Activated T-helper 2 cell treated with anti-CD3 and anti-CD28 coated beads, Interferon-gamma antibody, Interleukin-2, Interleukin-4, amounts not matched to agents 10 μg/mL and 5 μg/mL and 100 μg/mL, durations not matched to agents 14 hours and 24 hours and 36 hours (primary cell): ENCODE measurements around the gene RPL38. TPM values are rescaled to one million over a fixed set of nuclear protein-coding genes. Genes with fewer than 3 reads are reported as not detected.

Experiments used
- DNase-seq: peaks from one replicate; pipeline ENCODE4 v3.0.0; 2021; ENCODE audit warnings: low spot score
- H3K27ac Mint-ChIP-seq: one replicate; pipeline ENCODE4 v1.8.0; 2021; ENCODE audit warnings: mixed read lengths
- H3K27me3 Mint-ChIP-seq: one replicate; pipeline ENCODE4 v1.8.0; 2021; ENCODE audit warnings: low read depth, mixed read lengths
- H3K36me3 Mint-ChIP-seq: one replicate; pipeline ENCODE4 v1.8.0; 2021; ENCODE audit warnings: low read depth, mixed read lengths
- H3K4me1 Mint-ChIP-seq: one replicate; pipeline ENCODE4 v1.8.0; 2021; ENCODE audit warnings: low read depth, mixed read lengths
- H3K4me3 Mint-ChIP-seq: one replicate; pipeline ENCODE4 v1.8.0; 2021; ENCODE audit warnings: low read depth, mild to moderate bottlenecking, moderate library complexity, mixed read lengths
- H3K9me3 Mint-ChIP-seq: one replicate; pipeline ENCODE4 v1.8.0; 2021; ENCODE audit warnings: mixed read lengths
- intact Hi-C: fragments of 100-400 bp; cut with micrococcal nuclease; formaldehyde crosslinking; loops from one replicate; pipeline ENCODE4 v1.15.1; 2023
- total RNA-seq: library from RNA; stranded (reverse); gene quantifications from 2 replicates; pipeline ENCODE4 v1.2.3, GENCODE V29; 2022

The RPL38 gene
- total RNA-seq, 1 donor from 2014 or later: 1,338 TPM

DNA sequence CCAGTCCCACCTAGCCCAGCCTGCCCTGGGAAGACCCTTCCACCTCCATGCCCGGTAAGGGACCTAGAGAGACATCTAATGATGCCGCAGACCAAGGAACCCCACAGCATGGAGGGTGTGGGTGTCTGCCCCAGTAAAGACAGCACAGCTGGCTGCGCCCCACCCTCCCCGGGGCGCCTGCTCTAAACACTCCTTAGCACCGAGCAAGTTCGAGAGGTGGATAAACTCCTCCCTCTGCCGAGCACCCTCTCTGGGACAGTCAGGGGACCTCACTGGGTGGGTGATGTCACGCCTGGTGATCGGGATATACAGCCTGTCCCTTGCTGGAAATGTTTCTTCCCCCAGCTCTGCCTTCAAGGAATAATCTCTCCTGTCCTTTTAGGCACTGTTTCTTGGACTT lies 53.8 kb downstream of the RPL38 start:
- Mint-ChIP-seq H3K27ac (no peak overlapping the region), H3K4me1 (no peaks in the 10 kb centered on the region), H3K36me3 (peaks cover 3% of the 10 kb centered on the region), H3K4me3 (no peak overlapping the region), H3K27me3 (no peaks in the 10 kb centered on the region), H3K9me3 (no peaks in the 10 kb centered on the region)
- DNase-seq: no peak
- intact Hi-C loops: no loop called here

DNA sequence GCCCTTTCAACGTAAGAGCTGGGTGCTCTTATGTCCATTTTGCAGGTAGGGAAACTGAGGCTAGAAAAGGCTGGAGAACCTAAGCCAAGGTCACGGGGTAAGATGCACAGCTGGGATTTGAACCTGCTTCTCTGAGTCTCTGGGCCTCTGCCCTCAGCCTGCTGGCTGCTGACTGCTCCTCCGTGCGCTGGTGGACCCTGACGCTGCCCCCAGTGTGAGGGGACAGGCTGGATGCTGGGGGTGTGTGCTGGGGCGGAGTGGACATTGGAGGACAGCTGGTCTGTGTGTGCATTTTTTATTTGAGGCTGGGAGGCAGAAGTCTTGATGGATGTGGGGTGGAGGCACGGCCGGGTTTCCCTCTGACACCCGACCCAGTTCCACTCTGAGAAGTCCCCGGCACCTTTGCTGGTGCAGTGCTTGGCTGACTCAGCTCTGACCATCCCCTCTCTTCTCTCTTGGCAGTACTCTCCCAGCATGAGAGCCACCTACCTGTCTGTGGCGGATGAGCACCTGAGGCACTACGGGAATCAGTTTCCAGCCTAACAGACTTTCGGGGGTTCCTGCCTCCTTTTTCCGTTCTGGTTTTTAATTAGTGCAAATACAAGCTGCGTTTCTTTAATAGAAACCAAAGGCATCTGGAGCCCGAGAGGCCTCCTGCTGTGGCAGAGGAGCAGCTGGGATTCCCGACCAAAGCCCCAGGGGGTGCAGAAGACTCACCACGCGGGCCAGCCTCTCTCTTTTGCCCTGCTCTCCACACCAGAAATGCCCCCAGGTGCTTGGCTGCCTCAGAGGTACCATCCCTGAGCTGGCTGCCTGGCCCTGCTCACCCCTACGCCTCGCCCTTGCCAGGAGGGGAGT lies 56.4 kb downstream of the RPL38 start:
- Mint-ChIP-seq H3K4me1 (no peaks in the 10 kb centered on the region), H3K27ac (no peak overlapping the region), H3K36me3 (no peaks in the 10 kb centered on the region), H3K9me3 (no peaks in the 10 kb centered on the region), H3K4me3 (no peak overlapping the region), H3K27me3 (no peaks in the 10 kb centered on the region)
- no peak for DNase-seq
- intact Hi-C loops: no loop called here

Other genes with a start within 250 kb of the RPL38 start
- gene TTYH2, start 9.9 kb downstream of the RPL38 start, total RNA-seq: 17.0 and 19.6 TPM in 2 replicates
- gene DNAI2, start 70.6 kb downstream of the RPL38 start, total RNA-seq: 0.55 and 0.75 TPM in 2 replicates
- gene KIF19, start 122.5 kb downstream of the RPL38 start, total RNA-seq: 0.14 TPM in 1 of 2 replicates, not detected in the other
- gene BTBD17, start 158.2 kb downstream of the RPL38 start, total RNA-seq: not detected in 2 replicates
- gene GPR142, start 163.8 kb downstream of the RPL38 start, total RNA-seq: not detected in 2 replicates
- gene GPRC5C, start 228.4 kb downstream of the RPL38 start, total RNA-seq: 0.44 and 0.89 TPM in 2 replicates